GM18517 (cell line): Measurements from ENCODE around the gene FAM161A.
"Not testable (repeated sequence)": the region's sequence is repeated elsewhere in the genome, so short reads cannot be mapped to it uniquely, and the experiment has no call there.

ENCODE experiments used
- ATAC-seq: cut with Tn5 transposase; IDR thresholded peaks from one replicate; pipeline ENCODE4 v1.9.1; 2021; ENCODE audit warnings: mild to moderate bottlenecking, moderate library complexity; ENCODE audit not compliant: unreplicated experiment

FAM161A gene, protein sequence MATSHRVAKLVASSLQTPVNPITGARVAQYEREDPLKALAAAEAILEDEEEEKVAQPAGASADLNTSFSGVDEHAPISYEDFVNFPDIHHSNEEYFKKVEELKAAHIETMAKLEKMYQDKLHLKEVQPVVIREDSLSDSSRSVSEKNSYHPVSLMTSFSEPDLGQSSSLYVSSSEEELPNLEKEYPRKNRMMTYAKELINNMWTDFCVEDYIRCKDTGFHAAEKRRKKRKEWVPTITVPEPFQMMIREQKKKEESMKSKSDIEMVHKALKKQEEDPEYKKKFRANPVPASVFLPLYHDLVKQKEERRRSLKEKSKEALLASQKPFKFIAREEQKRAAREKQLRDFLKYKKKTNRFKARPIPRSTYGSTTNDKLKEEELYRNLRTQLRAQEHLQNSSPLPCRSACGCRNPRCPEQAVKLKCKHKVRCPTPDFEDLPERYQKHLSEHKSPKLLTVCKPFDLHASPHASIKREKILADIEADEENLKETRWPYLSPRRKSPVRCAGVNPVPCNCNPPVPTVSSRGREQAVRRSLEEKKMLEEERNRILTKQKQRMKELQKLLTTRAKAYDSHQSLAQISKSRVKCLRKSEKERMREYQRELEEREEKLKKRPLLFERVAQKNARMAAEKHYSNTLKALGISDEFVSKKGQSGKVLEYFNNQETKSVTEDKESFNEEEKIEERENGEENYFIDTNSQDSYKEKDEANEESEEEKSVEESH

DNA sequence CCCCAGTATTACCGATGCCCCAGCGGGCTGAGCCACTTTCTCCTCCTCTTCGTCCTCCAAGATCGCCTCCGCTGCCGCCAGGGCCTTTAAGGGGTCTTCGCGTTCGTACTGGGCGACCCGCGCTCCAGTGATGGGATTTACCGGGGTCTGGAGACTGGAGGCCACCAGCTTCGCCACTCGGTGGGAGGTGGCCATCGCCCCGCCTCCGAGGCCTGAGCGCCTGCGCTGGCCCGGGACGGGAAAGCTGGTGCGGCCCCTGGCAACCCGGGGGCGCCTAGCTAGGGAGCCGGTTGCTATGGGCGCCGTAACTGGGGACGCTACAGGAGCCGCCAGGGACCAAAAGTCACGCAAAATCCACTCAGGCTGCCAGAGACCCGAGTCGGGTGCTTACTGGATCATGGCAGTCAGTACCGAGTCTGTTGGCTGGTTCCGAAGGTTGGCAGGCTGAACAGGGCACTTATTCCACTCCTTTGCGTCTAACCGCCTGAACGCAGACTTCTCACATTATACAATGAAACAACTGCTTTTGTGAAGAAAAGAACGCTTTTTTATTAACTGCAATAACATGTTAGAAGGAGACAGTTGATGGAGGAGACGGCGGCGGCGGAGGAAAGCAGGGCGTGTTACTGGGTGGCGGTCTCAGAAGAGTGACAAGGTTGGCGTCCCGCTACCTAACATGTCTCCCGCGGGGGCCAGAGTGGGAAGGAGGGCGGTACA is at the start of gene FAM161A:
TSS of gene FAM161A (minus strand) at position 214 of the 717 bp plus-strand sequence. CDS start at position 195, 19 bp downstream.
- peak; percentile 67 for ATAC-seq

DNA sequence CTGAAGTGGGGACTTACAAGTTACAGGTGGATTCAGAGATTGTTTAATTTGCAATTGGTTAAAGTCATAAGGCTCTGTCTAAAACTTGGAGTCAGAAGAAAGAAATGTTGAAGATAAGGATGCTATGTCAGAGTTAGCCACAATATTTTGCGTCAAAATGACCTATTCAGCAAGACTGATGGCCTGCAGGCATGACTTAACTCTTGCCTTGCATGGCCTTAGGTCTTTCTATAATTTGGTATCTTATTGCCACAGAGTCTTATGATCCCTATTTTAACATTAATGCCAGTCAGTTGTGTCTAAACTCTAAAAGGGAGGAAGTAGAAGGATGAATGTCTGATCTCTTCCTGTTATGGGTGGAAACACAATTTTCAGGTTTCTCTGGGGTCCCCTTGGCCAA is 46.4 kb upstream of the FAM161A start:
- ATAC-seq, result no peak

DNA sequence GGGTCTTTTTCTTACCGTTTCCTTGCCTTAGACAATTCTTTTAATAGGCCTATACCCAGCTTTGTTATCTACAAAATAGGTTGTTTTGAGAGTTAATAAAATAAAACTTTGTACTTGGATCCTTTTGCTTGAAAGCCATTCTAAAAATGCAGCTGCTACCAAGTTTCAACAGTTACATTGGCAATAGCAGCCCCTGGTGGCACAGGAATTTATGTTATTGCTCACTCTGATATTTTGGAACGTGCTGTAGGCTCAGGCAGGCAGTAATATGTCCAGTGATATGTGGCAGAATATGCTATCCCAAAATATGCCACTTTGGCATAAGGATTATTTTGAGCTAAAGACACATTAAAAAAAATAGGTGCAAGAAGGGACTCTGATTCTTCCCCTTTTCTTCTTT is 45.0 kb upstream of the FAM161A start:
- ATAC-seq, result no peak

DNA sequence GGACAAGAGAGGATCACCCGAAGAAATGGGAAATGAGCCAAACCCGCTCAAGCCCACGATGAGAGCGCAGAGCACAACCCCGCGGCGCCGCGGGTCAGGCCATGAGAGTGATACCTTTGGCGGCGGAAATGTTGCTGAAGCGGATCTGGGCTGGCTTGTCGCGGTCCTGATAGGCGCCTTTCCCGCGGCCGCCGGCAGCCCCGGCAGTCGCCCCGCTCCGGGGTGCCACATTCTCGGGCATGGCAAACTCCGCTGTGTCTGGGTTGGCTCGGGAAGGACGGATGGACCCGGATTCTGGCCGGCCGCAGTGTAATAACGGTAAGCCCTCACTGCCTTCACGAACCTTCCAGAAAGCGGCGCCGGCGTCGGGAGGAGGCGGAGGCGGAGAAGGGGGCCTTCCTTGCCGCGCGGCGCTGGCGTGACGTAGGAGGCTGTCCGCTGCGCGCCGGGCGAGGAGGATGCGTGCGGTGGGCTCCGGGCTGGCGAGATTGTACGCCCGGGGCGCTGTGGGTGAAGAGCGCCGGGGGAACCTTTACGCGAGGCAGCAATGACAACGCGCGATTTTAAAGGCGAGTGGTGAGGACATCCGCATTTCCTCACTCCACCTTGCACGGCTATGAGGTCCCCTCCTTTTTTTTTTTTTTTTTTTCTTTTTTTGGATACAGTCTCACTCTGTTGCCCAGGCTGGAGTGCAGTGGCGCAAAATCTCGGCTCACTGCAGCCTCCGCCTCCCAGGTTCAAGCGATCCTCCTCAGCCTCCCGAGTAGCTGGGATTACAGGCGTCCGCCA is 34.6 kb upstream of the FAM161A start, which contains the start of gene CCT4:
TSS of gene CCT4 (minus strand) at position 390 of the 789 bp plus-strand sequence. CDS start at position 241, 149 bp downstream.
- ATAC-seq, result peak; percentile 68

DNA sequence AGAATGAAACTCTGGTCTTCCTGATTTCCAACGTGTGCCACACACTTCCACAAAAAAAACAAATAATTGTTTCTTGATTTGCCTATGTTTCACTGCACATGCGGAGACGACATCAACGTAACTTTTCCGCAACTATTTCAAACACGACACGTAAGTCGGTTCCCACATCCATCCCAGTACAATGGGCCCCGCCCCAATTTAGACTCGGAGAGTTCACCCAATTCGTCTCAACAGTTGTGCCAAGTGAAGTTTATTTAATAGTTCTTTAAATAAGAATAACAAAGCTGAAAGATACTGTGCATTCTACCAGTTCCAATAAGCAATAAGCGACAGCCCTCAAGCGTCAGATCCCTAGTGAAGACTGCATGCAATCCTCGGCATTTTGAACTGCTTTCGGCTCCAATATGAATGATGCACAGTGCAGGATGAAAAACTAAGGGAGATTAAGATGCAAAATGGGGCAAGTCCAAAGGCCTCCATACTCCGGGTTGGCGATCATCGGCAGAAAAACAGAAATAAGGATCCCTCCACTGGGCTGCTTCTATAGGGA is 33.9 kb upstream of the FAM161A start:
- no peak for ATAC-seq

DNA sequence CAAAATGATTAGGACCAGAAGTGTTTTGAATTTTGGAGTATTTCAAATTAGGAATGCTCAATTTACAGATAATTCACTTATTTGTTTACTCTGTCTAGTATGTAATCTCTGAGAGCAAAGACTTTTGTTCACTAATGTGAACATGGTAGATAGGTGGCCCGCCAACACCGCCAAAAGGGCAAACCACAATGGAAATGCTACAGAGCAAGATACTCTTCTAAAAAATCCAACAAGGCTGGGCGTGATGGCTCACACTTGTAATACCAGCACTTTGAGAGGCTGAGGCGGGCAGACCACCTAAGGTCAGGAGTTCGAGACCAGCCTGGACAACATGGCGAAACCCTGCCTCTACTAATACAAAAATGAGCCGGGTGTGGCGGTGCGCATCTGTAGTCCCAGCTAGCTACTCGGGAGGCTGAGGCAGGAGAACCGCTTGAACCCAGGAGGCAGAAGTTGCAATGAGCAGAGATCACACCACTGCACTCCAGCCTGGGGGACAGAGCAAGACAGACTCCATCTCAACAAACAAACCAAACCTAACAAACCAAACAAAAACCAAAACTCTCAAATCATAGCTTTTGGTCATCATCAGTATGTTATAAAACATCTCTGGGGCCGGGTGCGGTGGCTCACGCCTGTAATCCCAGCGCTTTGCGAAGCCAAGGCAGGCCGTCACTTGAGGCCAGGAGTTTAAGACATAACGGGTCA is 32.2 kb upstream of the FAM161A start:
- ATAC-seq, result no peak

DNA sequence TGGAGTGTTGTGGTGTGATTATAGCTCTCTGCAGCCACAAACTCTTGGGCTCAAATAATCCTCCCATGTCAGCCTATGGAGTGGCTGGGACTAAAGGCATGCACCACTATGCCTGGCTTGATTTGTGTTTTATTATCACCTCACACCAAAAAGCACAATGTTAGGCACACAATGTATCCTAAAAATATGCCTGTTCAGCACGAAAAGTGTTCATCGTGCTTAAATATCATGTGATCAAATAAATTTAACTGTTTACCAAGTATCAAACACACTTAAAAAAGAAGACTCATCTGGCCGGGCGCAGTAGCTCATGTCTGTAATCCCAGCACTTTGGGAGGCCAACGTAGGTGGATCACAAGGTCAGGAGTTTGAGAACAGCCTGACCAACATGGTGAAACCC is 29.0 kb upstream of the FAM161A start:
- ATAC-seq, result no peak

DNA sequence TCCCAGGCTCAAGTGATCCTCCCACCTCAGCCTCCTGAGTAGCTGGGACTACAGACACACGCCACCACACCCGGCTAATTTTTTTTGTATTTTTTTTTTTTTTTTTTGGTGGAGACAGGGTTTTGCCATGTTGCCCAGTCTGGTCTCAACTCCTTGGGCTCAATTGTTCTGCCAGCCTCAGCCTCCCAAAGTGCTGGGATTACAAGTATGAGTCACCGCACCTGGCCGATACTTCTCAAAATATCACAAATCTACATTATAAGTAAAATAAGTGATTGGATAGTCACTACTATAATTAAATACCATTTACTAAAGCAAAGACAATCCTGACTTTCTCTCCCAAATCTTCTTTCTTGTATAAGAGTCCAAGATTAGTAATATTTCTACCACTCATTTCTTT is 25.5 kb upstream of the FAM161A start:
- not testable (repeated sequence) for ATAC-seq

DNA sequence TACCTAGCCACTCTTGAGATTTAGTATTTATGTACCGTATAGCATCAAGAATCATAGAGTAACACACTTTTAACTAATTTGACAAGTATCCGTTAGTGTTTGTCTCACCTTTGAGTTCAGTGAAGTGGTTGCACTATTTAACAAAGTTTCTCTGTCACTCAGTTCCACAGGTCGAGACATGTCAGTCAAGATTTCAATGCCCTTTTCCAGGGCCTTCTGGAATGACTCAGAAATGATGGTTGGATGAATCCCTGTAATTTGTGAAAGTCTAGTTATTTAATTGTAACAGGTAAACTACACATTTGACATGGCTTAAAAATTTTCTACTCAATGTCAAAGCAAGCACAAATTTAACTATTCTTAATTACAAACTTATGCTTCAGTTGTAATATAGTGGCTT is 24.9 kb upstream of the FAM161A start:
- ATAC-seq, result no peak

DNA sequence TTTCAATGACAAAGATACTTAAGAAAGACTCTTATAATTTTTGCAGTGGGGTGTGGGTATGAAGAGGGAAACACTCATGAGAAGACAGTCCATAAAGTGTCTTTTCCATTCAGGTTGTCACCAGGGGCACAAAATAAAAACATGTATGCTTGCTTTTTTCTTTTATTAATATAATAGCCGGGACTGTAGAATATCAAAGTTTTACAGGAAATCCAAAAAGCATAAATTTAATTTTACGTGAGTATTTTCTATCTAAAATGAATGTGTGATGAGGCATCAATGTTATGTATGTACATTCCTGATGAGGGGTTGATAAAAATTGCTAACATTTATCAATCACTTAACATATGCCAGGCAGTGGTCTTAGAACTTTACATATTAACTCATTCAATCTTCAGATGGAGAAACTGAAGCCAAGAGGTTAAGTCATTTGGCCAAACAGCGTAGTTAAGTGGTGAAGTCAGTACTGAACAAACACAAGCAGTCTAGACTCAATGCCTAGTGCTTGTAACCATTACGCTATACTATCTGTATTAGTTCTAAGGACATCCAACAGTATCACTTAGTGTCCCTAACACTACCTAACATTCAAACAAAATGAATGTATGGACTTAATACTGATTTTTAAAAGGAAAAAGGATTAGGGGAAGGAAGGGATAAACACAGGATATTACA is 23.8 kb upstream of the FAM161A start:
- no peak for ATAC-seq

DNA sequence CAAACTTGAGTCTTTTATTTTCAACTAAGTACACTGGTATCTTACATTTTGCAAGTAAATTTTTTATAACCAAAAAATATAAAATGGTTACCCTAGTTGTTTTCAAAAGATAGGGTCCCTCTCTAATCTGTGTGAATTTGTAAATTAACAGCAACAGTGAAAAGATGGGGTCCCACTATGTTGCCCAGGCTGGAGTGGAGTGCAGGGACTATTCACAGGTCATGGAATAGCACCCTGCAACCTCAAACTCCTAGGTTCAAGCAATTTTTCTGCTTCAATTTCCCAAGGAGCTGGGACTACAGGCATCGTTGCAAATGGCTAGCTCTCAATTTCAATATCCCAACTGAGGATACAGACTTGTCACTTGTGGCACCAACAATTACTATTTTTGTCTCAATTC is 22.5 kb upstream of the FAM161A start:
- ATAC-seq, result no peak

DNA sequence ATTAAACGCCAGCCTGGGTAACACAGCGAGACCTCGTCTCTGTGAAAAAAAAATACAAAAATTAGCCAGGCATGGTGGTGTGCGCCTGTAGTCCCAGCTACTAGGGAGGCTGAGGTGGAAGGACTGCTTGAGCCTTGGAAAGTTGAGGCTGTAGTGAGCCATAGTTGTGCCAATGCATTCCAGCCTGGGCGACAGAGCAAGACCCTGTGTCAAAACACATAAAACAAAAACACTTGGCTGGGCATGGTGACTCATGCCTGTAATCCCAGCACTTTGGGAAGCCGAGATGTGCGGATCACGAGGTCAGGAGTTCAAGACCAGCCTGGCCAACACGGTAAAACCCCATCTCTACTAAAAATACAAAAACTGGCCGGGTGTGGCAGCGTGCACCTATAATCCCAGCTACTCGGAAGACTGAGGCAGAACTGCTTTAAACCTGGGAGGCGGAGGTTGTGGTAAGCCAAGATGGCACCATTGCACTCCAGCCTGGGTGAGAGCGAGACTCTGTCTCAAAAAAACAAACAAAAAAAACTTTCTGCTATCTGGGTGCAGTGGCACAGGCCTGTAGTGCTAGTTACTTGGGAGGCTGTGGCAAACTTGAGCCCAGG is 12.7 kb upstream of the FAM161A start:
- ATAC-seq, result not testable (repeated sequence)

DNA sequence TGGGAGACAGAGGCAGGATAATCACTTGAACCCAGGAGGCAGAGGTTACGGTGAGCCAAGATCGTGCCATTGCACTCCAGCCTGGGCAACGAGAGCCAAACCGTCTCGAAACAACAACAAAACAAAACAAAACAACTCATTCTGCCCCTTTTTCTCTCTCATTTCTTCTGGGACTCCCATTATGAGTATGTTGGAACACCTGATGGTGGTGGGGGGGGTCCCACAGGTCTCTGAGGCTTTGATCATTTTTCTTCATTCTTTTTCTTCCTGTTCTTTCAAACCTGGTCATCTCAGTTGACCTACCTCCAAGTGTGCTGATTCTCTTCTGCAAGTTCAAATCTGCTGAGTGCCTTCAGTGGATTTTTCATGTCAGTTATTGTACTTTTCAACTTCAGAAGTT is 8.2 kb upstream of the FAM161A start:
- no peak for ATAC-seq

DNA sequence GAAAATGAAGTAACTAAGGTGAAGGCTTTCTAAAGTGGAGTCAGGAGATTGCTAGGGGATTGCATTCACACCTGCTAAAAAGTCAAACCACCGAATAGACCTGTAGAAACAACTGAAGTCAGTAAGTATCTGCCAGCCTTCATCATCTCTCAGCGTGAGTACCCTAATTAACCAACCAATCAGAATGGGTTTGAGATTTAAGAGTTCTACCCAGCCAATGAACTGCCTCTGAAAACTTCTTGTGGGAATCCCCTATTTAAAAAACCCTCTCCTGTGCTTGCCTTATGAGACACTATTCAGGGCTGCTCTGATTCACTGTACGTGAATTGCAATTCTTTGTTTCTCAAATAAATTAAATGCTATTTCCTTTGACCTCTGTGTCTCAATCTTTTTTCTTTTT is 3.4 kb upstream of the FAM161A start:
- no peak for ATAC-seq

DNA sequence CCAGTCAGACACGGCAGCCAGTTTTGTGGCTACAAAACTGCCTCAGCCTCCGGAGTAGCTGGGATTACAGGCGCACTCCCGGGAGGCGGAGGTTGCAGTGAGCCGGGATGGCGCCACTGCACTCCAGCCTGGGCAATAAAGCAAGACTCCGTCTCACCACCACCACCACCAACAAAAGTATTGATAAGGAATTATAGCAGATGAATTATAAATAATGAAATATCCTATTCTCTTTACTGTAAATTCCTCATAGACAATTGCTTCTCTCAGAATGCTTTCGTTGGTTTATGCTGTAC is 1.4 kb upstream of the FAM161A start:
- no peak for ATAC-seq

DNA sequence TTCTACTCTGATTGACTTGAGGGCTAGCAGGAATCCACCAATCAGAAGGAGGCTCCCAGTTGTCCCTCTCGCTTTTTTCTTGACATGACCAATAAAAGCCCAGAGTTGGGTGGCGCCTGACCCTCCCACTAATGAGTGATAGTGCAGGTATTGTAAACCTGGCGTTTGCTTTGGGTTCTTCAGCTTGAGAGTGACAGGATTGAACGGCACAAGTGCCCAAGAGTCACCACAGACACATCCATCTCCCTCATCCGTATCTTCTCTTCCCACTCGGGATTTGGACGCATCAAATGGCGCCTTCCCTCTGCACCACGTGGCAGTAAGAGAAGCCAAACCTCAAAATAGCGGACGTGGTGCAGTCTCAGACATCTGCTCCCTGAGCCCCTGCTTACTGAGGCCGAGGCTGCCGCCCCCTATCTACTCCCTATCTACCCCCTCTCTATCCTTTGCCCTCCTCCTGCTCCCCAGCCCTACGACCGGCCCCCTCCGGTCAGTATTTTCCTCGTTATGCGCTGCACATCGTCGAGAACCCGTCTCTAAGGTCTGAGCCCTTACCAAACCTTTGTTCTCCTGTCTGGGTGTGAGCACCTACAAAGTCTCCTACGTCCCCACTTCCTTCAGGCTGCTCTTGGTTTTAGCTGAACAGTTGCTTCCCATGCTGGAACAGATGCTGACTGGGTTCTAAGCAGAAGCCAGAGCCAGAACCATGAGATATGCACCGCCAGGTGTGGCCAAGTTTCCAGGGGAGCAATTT is 881 bp upstream of the FAM161A start:
- ATAC-seq, result peak; percentile 92

DNA sequence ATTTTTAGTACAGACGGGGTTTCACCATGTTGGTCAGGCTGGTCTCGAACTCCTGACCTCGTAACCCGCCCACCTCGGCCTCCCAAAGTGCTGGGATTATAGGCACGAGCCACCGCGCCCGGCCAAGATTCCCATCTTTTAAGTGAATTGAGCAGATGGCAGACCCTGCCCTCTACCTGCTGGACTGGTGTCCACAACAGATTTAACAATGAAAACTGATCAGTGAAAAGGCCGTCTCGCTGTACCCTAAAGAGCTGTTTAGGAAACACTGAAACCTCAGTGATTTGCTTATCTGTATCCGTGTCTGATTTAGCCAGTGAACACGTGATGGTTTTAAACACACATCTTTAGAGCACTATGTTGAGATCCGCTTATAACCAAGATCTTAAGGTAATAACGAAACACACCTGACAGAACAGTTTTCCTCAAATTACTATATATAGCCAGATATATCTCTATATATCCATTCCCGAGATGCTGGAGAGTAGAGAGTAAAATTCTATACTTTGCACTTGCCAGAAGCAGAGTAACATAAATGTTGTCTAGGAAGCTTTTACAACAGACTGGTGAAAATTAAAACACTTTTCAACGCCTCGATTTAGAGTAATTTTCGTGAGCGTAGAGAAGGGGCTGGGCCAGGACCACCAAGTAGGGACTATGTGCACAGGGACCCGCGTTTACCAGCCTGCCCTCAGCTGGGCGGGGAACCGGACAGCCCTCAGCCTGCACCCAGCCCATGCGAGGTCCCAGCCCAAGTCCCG is 594 bp downstream of the FAM161A start:
- peak; percentile 56 for ATAC-seq

DNA sequence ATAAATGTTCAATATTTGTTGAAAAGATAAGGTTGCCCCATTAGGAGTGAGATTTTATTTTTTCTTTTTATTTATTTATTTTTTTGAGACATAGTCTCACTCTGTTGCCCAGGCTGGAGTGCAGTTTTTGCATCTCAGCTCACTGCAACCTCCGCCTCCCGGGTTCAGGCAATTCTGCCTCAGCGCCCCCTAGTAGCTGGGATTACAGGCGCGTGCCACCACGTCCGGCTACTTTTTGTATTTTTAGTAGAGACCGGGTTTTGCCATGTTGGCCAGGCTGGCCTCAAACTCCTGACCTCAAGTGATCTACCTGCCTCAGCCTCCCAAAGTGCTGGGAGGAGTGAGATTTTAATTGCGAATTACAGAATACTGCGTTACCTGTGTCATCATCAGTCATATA is 2.6 kb downstream of the FAM161A start:
- ATAC-seq, result not testable (repeated sequence)
